Glomerular endothelial cell (primary cell): ENCODE measurements around the gene TSPYL1. TPM values are rescaled to one million over a fixed set of nuclear protein-coding genes. Genes with fewer than 3 reads are reported as not detected.
"Not testable (repeated sequence)": the region's sequence is repeated elsewhere in the genome, so short reads cannot be mapped to it uniquely, and the experiment has no call there.

Source experiments
- DNase-seq: peaks from one replicate; pipeline ENCODE4 v3.0.0-alpha.2; 2011; ENCODE audit warnings: low read depth, low spot score; ENCODE audit errors: extremely low read depth
- total RNA-seq: library from RNA; depleted of rRNA; stranded (reverse); fragments of >200 nt; gene quantifications from 2 replicates; pipeline ENCODE4 v1.2.3, GENCODE V29; 2015

The TSPYL1 gene
- total RNA-seq, 1 donor from 2014 or later = 47.1 TPM

- no peak for DNase-seq
Observed at GRCh38 chr6:116298973-116299372, 19.2 kb upstream of the TSPYL1 start.

- DNase-seq = no peak
Observed at GRCh38 chr6:116298273-116298672, 18.5 kb upstream of the TSPYL1 start.

GRCh38 chr6:116292553-116292952, 12.8 kb upstream of the TSPYL1 start:
- no peak for DNase-seq

GRCh38 chr6:116291701-116292396, 12.1 kb upstream of the TSPYL1 start:
- DNase-seq = no peak

- no peak for DNase-seq
Observed at GRCh38 chr6:116290799-116291198, 11.1 kb upstream of the TSPYL1 start.

- DNase-seq = no peak
Observed at GRCh38 chr6:116289876-116290275, 10.1 kb upstream of the TSPYL1 start.

GRCh38 chr6:116287689-116288282, 8.1 kb upstream of the TSPYL1 start:
- DNase-seq = peak; percentile 27

- no peak for DNase-seq
Observed at GRCh38 chr6:116286773-116287358, 7.1 kb upstream of the TSPYL1 start.

GRCh38 chr6:116284984-116285383, 5.3 kb upstream of the TSPYL1 start:
- not testable (repeated sequence) for DNase-seq

GRCh38 chr6:116283191-116283590, 3.5 kb upstream of the TSPYL1 start:
- no peak for DNase-seq

GRCh38 chr6:116282698-116283097, 3.0 kb upstream of the TSPYL1 start:
- no peak for DNase-seq

- DNase-seq = no peak
Observed at GRCh38 chr6:116280933-116281316, 1.2 kb upstream of the TSPYL1 start.

- DNase-seq = no peak
Observed at GRCh38 chr6:116280161-116280932, 617 bp upstream of the TSPYL1 start.

- DNase-seq = no peak
Observed at GRCh38 chr6:116278854-116279231, 887 bp downstream of the TSPYL1 start.

GRCh38 chr6:116278481-116278829, 1.3 kb downstream of the TSPYL1 start:
- no peak for DNase-seq

GRCh38 chr6:116277124-116277523, 2.6 kb downstream of the TSPYL1 start:
- DNase-seq = no peak

- DNase-seq = no peak
Observed at GRCh38 chr6:116271149-116271708, 8.5 kb downstream of the TSPYL1 start.

- peak; percentile 76 for DNase-seq
Observed at GRCh38 chr6:116268589-116269293, 11.0 kb downstream of the TSPYL1 start.

GRCh38 chr6:116267836-116268588, 11.7 kb downstream of the TSPYL1 start:
- DNase-seq = no peak

GRCh38 chr6:116266803-116267202, 12.9 kb downstream of the TSPYL1 start:
- DNase-seq = no peak
